ENCODE data around the gene SMAGP.

DNA sequence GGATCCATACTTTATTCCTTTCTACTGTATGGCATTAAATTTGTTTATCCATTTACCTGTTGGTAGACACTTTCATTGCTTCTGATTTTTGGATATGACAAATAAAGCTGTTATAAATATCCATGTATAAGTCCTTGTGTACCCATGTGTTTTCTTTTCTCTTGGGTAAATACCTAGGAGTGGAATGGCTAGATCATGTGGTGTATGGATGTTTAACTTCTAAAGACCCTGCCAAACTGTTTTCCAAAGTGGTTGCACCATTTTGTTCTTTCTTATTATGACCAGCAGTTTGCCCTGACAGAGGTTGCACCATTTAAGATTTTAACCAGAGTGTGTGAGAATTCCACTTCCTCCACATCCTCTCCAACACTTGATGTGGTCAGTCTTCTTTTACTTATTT, 37.6 kb downstream of the SMAGP start:
- no peak for TF ChIP-seq CTCF (IDR thresholded peaks at IDR 0.05)
- TF ChIP-seq EP300 (IDR thresholded peaks at IDR 0.05): no peak

All from tibial nerve (tissue), 4 donors.